T-helper 2 cell treated with Interferon-gamma antibody and Interleukin-4, amounts not matched to agents 5 μg/mL and 100 μg/mL, for 36 hours (primary cell): Measurements from ENCODE around the gene MANEAL.
A peak's percentile ranks its signal among the peaks of the same experiment; 100 is the strongest.

Experiments used
- DNase-seq: peaks from one replicate; pipeline ENCODE4 v3.0.0; 2021; ENCODE audit warnings: low spot score
- H3K27ac Mint-ChIP-seq: one replicate; pipeline ENCODE4 v1.8.0; 2021; ENCODE audit warnings: mild to moderate bottlenecking, mixed read lengths
- H3K27me3 Mint-ChIP-seq: one replicate; pipeline ENCODE4 v1.8.0; 2021; ENCODE audit warnings: low read depth, mixed read lengths
- H3K36me3 Mint-ChIP-seq: one replicate; pipeline ENCODE4 v1.8.0; 2021; ENCODE audit warnings: low read depth, mixed read lengths
- H3K4me1 Mint-ChIP-seq: one replicate; pipeline ENCODE4 v1.8.0; 2021; ENCODE audit warnings: low read depth, mixed read lengths
- H3K4me3 Mint-ChIP-seq: one replicate; pipeline ENCODE4 v1.8.0; 2022; ENCODE audit warnings: mild to moderate bottlenecking, moderate library complexity, mixed read lengths
- H3K9me3 Mint-ChIP-seq: one replicate; pipeline ENCODE4 v1.8.0; 2021; ENCODE audit warnings: mixed read lengths

The MANEAL gene

DNA sequence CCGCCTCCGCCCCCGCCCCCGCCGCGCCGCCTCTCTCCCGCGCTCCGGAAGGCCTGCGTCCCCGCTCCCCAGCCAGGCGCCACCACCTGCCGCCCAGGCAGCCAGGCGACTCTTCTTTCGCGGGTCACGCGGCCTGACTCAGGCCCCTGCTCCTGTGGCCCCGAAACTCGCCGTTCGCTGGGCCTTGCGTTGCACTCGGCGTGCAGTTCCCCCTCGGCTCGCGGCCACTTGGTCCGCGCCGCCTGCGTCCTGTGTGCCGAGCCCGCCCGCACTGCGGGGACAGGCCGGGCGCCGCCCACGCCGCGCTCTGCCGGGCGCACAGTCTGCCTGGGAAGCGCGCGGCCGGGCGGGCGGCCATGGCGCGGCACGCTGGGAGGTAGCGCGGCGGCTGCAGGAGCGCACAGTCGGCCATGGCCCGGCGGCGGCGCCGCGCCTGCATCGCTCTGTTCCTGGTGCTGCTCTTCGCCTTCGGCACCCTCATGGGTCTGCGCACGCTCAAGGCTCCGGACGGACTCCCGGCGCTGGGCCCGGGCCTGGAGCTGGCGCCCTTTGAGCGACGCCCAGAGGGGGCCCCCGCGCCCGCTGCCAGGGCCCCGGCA, at the start of gene MANEAL:
MANEAL (plus strand) TSS at position 75 of the 599 bp plus-strand sequence; CDS start at position 411, 336 bp downstream.
- Mint-ChIP-seq H3K27ac (no peak within 1 kb of the TSS), H3K4me1 (peaks cover 7% of the 10 kb centered on the region), H3K9me3 (no peaks in the 10 kb centered on the region), H3K27me3 (peaks cover 41% of the 10 kb centered on the region), H3K36me3 (no peaks in the 10 kb centered on the region), H3K4me3 (peak within 1 kb of the TSS; percentile 61)
- peak; percentile 37 for DNase-seq

GRCh38 chr1:37746806-37747205, 46.8 kb upstream of the MANEAL start:
- no peak overlapping the region for H3K4me3 Mint-ChIP-seq
- H3K4me1 Mint-ChIP-seq: no peaks in the 10 kb centered on the region
- H3K27me3 Mint-ChIP-seq: peaks cover 16% of the 10 kb centered on the region
- peaks cover 4% of the 10 kb centered on the region for H3K9me3 Mint-ChIP-seq
- no peak for DNase-seq
- H3K27ac Mint-ChIP-seq: no peak overlapping the region
- H3K36me3 Mint-ChIP-seq: no peaks in the 10 kb centered on the region

GRCh38 chr1:37748565-37748964, 45.1 kb upstream of the MANEAL start:
- no peaks in the 10 kb centered on the region for H3K36me3 Mint-ChIP-seq
- peaks cover 28% of the 10 kb centered on the region for H3K27me3 Mint-ChIP-seq
- no peak overlapping the region for H3K4me3 Mint-ChIP-seq
- peaks cover 4% of the 10 kb centered on the region for H3K9me3 Mint-ChIP-seq
- no peaks in the 10 kb centered on the region for H3K4me1 Mint-ChIP-seq
- DNase-seq: no peak
- no peak overlapping the region for H3K27ac Mint-ChIP-seq

DNA sequence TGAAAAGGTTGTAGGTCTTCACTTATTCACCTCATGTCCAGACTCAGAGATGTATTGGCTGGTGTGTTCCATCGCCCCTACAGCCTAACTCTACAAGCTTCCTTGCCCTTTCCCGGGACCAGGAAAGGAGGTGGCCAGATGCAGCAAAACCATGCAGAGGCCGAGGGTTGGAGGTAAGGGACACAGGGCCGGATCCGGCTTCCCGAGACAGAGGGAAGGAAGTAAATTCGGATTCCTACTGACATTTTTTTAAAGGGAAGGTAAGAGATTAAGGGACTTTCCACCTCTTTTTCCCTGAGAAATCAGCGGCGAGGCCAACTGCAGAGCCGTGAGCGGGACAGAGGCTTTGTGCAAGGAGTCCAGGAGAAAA, 41.4 kb upstream of the MANEAL start:
- no peaks in the 10 kb centered on the region for H3K4me1 Mint-ChIP-seq
- no peak for DNase-seq
- H3K27ac Mint-ChIP-seq: no peak overlapping the region
- peaks cover 34% of the 10 kb centered on the region for H3K27me3 Mint-ChIP-seq
- H3K4me3 Mint-ChIP-seq: peak overlapping the region; percentile 50
- H3K36me3 Mint-ChIP-seq: no peaks in the 10 kb centered on the region
- H3K9me3 Mint-ChIP-seq: no peaks in the 10 kb centered on the region

GRCh38 chr1:37752583-37753471, 40.8 kb upstream of the MANEAL start:
- no peaks in the 10 kb centered on the region for H3K4me1 Mint-ChIP-seq
- peak; percentile 19 for DNase-seq
- H3K36me3 Mint-ChIP-seq: no peaks in the 10 kb centered on the region
- no peaks in the 10 kb centered on the region for H3K9me3 Mint-ChIP-seq
- H3K4me3 Mint-ChIP-seq: peak overlapping the region; percentile 58
- no peak overlapping the region for H3K27ac Mint-ChIP-seq
- H3K27me3 Mint-ChIP-seq: peaks cover 34% of the 10 kb centered on the region

- H3K27ac Mint-ChIP-seq: no peak overlapping the region
- no peak for DNase-seq
- H3K4me3 Mint-ChIP-seq: peak overlapping the region; percentile 58
- H3K4me1 Mint-ChIP-seq: no peaks in the 10 kb centered on the region
- H3K9me3 Mint-ChIP-seq: no peaks in the 10 kb centered on the region
- H3K27me3 Mint-ChIP-seq: peaks cover 31% of the 10 kb centered on the region
- H3K36me3 Mint-ChIP-seq: no peaks in the 10 kb centered on the region
These were observed 40.0 kb upstream of the MANEAL start for GRCh38 chr1:37753473-37754321.

DNA sequence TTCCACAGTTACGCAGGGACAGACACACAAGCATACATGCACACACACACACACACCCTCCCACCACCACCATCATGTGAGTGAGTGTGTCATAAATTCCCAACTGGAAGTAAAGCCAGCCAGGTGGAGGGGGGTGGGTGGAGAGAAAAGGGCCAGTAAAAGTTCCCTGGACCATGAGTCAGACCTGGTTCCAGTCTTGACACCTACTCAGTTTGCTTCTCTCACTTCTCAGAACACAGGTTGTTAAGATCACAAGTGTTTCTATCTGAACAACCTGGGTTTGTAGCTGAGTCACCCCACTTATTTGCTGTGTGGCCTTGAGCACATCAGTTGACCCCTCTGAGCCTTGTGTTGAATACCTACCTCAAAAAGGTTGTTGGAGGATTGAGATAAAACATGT, 38.4 kb upstream of the MANEAL start:
- no peaks in the 10 kb centered on the region for H3K4me1 Mint-ChIP-seq
- DNase-seq: peak; percentile 42
- no peaks in the 10 kb centered on the region for H3K36me3 Mint-ChIP-seq
- no peak overlapping the region for H3K27ac Mint-ChIP-seq
- no peak overlapping the region for H3K4me3 Mint-ChIP-seq
- H3K9me3 Mint-ChIP-seq: no peaks in the 10 kb centered on the region
- H3K27me3 Mint-ChIP-seq: peaks cover 28% of the 10 kb centered on the region

DNA sequence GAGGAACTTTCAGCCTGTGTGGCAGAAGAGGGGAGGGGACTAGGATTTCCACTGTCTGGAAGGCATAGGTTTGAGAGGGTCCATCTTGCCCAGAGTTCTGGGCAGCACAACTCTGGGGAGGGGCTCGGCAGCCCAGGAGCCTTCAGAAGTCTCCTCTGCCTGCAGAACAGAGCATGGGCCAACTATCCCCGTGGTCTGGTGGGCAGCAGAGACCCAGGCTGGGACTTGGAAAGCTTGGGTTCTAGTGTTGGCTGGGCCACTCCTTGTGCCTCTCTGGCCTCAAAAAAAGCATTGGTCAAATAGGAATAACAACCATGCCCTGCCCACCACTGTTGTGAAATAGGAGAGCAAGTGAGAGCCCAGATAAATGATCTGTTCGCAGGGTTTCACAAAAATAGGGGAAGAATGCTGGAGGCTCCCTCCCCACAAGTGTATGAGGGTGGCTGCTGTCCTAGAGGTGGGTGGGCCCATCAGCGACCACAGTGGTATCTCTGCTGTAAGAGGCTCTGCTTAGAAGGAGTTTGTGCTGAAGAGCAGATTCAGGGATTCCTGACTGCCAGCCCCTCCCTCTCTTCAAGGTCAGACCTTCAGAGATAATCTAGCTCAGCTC, 37.6 kb upstream of the MANEAL start:
- peaks cover 28% of the 10 kb centered on the region for H3K27me3 Mint-ChIP-seq
- H3K36me3 Mint-ChIP-seq: no peaks in the 10 kb centered on the region
- DNase-seq: no peak
- no peak overlapping the region for H3K27ac Mint-ChIP-seq
- H3K4me1 Mint-ChIP-seq: no peaks in the 10 kb centered on the region
- H3K4me3 Mint-ChIP-seq: no peak overlapping the region
- no peaks in the 10 kb centered on the region for H3K9me3 Mint-ChIP-seq

GRCh38 chr1:37759451-37759850, 34.2 kb upstream of the MANEAL start:
- no peak for DNase-seq
- Mint-ChIP-seq H3K27ac (no peak overlapping the region), H3K4me1 (no peaks in the 10 kb centered on the region), H3K9me3 (no peaks in the 10 kb centered on the region), H3K36me3 (no peaks in the 10 kb centered on the region), H3K4me3 (no peak overlapping the region), H3K27me3 (peaks cover 16% of the 10 kb centered on the region)

- H3K27me3 Mint-ChIP-seq: peaks cover 33% of the 10 kb centered on the region
- no peaks in the 10 kb centered on the region for H3K36me3 Mint-ChIP-seq
- no peak overlapping the region for H3K27ac Mint-ChIP-seq
- DNase-seq: no peak
- H3K4me3 Mint-ChIP-seq: no peak overlapping the region
- no peaks in the 10 kb centered on the region for H3K9me3 Mint-ChIP-seq
- peaks cover 4% of the 10 kb centered on the region for H3K4me1 Mint-ChIP-seq
These were observed 32.1 kb upstream of the MANEAL start for GRCh38 chr1:37761416-37762095.

- Mint-ChIP-seq H3K4me1 (peaks cover 4% of the 10 kb centered on the region), H3K4me3 (no peak overlapping the region), H3K27ac (no peak overlapping the region), H3K36me3 (no peaks in the 10 kb centered on the region), H3K9me3 (no peaks in the 10 kb centered on the region), H3K27me3 (peaks cover 39% of the 10 kb centered on the region)
- DNase-seq: no peak
These were observed 31.1 kb upstream of the MANEAL start for GRCh38 chr1:37762516-37762915.

DNA sequence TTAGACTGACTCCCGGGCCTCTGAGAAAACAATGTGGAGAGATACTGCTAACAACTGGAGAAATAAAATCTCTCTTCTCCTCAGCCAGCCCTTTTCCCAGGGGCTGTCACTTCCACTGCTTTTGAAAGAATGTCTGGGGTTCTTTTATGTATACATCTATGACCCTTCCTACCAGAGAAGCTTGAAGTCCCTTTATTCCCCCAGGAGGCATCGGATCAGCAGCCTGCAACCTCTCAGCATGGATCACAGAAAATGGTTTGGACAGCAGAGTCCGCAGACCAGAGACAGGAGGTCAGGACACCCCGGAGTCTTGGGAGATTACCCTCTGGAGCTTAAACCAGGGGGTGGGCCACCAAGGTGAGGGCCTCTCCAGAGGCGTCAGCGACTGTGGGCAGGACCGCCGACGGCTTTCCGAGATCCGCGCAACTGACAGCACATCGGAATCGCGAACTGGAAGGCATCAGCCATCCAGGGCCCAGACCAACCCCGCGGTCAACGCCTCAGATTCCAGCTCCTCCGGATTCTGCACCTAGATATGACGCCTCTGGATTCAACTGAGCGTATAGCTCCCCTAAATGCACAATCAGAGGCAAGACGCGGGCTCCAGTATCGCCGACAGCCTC, 29.7 kb upstream of the MANEAL start:
- H3K27me3 Mint-ChIP-seq: peaks cover 48% of the 10 kb centered on the region
- H3K36me3 Mint-ChIP-seq: no peaks in the 10 kb centered on the region
- H3K4me3 Mint-ChIP-seq: no peak overlapping the region
- H3K27ac Mint-ChIP-seq: no peak overlapping the region
- H3K4me1 Mint-ChIP-seq: peaks cover 4% of the 10 kb centered on the region
- no peaks in the 10 kb centered on the region for H3K9me3 Mint-ChIP-seq
- no peak for DNase-seq

- H3K27me3 Mint-ChIP-seq: peaks cover 54% of the 10 kb centered on the region
These were observed 29.2 kb upstream of the MANEAL start for GRCh38 chr1:37764414-37764825.

More at GRCh38 chr1:37764414-37764825, 29.2 kb upstream of the MANEAL start:
- Mint-ChIP-seq H3K27ac (no peak overlapping the region), H3K4me3 (no peak overlapping the region), H3K36me3 (no peaks in the 10 kb centered on the region), H3K9me3 (no peaks in the 10 kb centered on the region), H3K4me1 (peaks cover 4% of the 10 kb centered on the region)
- peak; percentile 19 for DNase-seq
